Measurements from ENCODE around the gene EDN3.

EDN3 gene

GRCh38 chr20:59333260-59333845 is 32.9 kb downstream of the EDN3 start (continued):
- TF ChIP-seq ZNF132 (tag by site-specific recombination; IDR thresholded peaks at IDR 0.05; ENCODE audit: borderline replicate concordance) (no peak), ZNF19 (tag by site-specific recombination; IDR thresholded peaks at IDR 0.05; ENCODE audit: low read depth) (no peak), GFI1B (tag by site-specific recombination; IDR thresholded peaks at IDR 0.05) (no peak), ZNF530 (tag by site-specific recombination; IDR thresholded peaks at IDR 0.05; ENCODE audit: low read depth) (no peak), ZNF302 (tag by site-specific recombination; IDR thresholded peaks at IDR 0.05; ENCODE audit: low read depth) (no peak), KLF16 (tag by site-specific recombination; IDR thresholded peaks at IDR 0.05) (no peak), TSHZ1 (tag by site-specific recombination; IDR thresholded peaks at IDR 0.05; ENCODE audit: borderline replicate concordance) (no peak), GLIS2 (tag by site-specific recombination; IDR thresholded peaks at IDR 0.05) (no peak)

GRCh38 chr20:59333951-59334350 is 33.5 kb downstream of the EDN3 start:
- ChIA-PET POLR2A (no interaction called here), CTCF (interaction anchor here (1.8 kb wide), 1 partner anchor 69 kb away, joined by 5 read pairs; no protein-coding TSS in a partner anchor)
- H3K4me3 ChIP-seq (ENCODE audit: low read depth, low read length), result no peak overlapping the region
- H3K27ac ChIP-seq (ENCODE audit: extremely low read depth, low read depth, low read length), result no peak overlapping the region
- no peaks in the 10 kb centered on the region for H3K9me3 ChIP-seq (ENCODE audit: control insufficient read depth, insufficient read depth, low read depth, low read length)
- no peaks in the 10 kb centered on the region for H3K4me1 ChIP-seq (ENCODE audit: control insufficient read depth, insufficient read depth, low read length)
- H3K36me3 ChIP-seq (ENCODE audit: control insufficient read depth in 2 of 2, insufficient read depth in 1 of 2, low read length in 2 of 2), result no peaks in the 10 kb centered on the region
- no peak for TF ChIP-seq KLF9 (tag by site-specific recombination; IDR thresholded peaks at IDR 0.05; ENCODE audit: low read depth)
- TF ChIP-seq ZNF785 (tag by site-specific recombination; IDR thresholded peaks at IDR 0.05), result no peak
- TF ChIP-seq ZNF214 (tag by site-specific recombination; IDR thresholded peaks at IDR 0.05; ENCODE audit: borderline replicate concordance), result no peak
- TF ChIP-seq ZSCAN23 (tag by site-specific recombination; IDR thresholded peaks at IDR 0.05), result no peak
- TF ChIP-seq ZNF518A (tag by site-specific recombination; conservative IDR thresholded peaks at IDR 0.05; ENCODE audit: low read depth), result no peak
- no peak for TF ChIP-seq ZNF23 (tag by site-specific recombination; IDR thresholded peaks at IDR 0.05; ENCODE audit: borderline replicate concordance)
- no peak for TF ChIP-seq ZNF302 (tag by site-specific recombination; IDR thresholded peaks at IDR 0.05; ENCODE audit: low read depth)
- no peak for TF ChIP-seq ZNF624 (tag by site-specific recombination; IDR thresholded peaks at IDR 0.05)
- TF ChIP-seq ZNF280D (tag by site-specific recombination; IDR thresholded peaks at IDR 0.05), result no peak
- TF ChIP-seq KLF16 (tag by site-specific recombination; IDR thresholded peaks at IDR 0.05), result no peak
- TF ChIP-seq ZNF211 (tag by site-specific recombination; IDR thresholded peaks at IDR 0.05; ENCODE audit: low read depth), result no peak
- no peak for TF ChIP-seq SALL2 (tag by site-specific recombination; IDR thresholded peaks at IDR 0.05; ENCODE audit: borderline replicate concordance)
- TF ChIP-seq ZNF776 (tag by site-specific recombination; IDR thresholded peaks at IDR 0.05; ENCODE audit: borderline replicate concordance), result no peak
- TF ChIP-seq TCF7L2 (IDR thresholded peaks at IDR 0.05; ENCODE audit: borderline replicate concordance, low read depth, low read length), result no peak
- TF ChIP-seq ZNF114 (tag by site-specific recombination; IDR thresholded peaks at IDR 0.05), result no peak

Measured in HEK293 (cell line).